Gastrocnemius medialis (tissue), 4 donors: Measurements from ENCODE around the gene PRUNE2. TPM values are rescaled to one million over a fixed set of nuclear protein-coding genes. Genes with fewer than 3 reads are reported as not detected.

Experiments
- ATAC-seq, 2 donors: fragments of 150-250 bp; one replicate each; pipeline ENCODE4 v1.9.1; 2016
- DNase-seq, 2 donors: peaks; one replicate each; pipeline ENCODE4 v3.0.0-alpha.2; 2019
- H3K27ac ChIP-seq, 4 donors: fragments of 200-600 bp; sonication (generic); 1 replicate in 1 of 4; 2 replicates in 3 of 4; pipeline ENCODE4 v1.5.1; 2016 to 2018; ENCODE audit warnings: mild to moderate bottlenecking in 2 of 4, moderate library complexity in 1 of 4
- H3K27me3 ChIP-seq, 3 donors: fragments of 200-600 bp; sonication (generic) in 2 of 3; 1 replicate in 1 of 3; 2 replicates in 2 of 3; pipeline versions ENCODE4 v1.5.1 to v1.6.0; 2016 to 2019; ENCODE audit warnings: mild to moderate bottlenecking in 1 of 3, moderate library complexity in 1 of 3
- H3K36me3 ChIP-seq, 2 donors: fragments of 200-600 bp; sonication (generic) in 1 of 2; one replicate each; pipeline ENCODE4 v1.5.1; 2017 to 2018
- H3K4me1 ChIP-seq, 2 donors: fragments of 200-600 bp; sonication (generic) in 1 of 2; one replicate each; pipeline ENCODE4 v1.5.1; 2016 to 2017; ENCODE audit warnings: mild to moderate bottlenecking in 2 of 2
- H3K4me3 ChIP-seq, 4 donors: fragments of 200-600 bp; sonication (generic) in 3 of 4; 1 replicate in 1 of 4; 2 replicates in 3 of 4; pipeline ENCODE4 v1.5.1; 2016 to 2019; ENCODE audit warnings: mild to moderate bottlenecking in 2 of 4
- H3K9me3 ChIP-seq, 3 donors: fragments of 200-600 bp; sonication (generic) in 2 of 3; 1 replicate in 1 of 3; 2 replicates in 2 of 3; pipeline ENCODE4 v1.5.1; 2016 to 2019
- CTCF ChIP-seq, 5 experiments: fragments of 450-650 bp in 3 of 5; fragments of 200-600 bp in 2 of 5; sonication (generic) in 2 of 5; IDR thresholded peaks in 4 of 5; conservative IDR thresholded peaks in 1 of 5; 1 replicate in 4 of 5; 2 replicates in 1 of 5; pipeline ENCODE4 v1.5.1; 2016 to 2019; ENCODE audit warnings: antibody characterized with exemption in 5 of 5, mild to moderate bottlenecking in 3 of 5, moderate library complexity in 3 of 5
- POLR2A ChIP-seq, 2 donors: fragments of 450-650 bp; IDR thresholded peaks; one replicate each; pipeline ENCODE4 v1.6.1; 2017; ENCODE audit warnings: antibody characterized with exemption in 2 of 2, mild to moderate bottlenecking in 2 of 2, moderate library complexity in 2 of 2
- in situ Hi-C, 4 donors: fragments of 200-750 bp; cut with MboI; loops; one replicate each; pipeline versions ENCODE4 v1.15.0 to v1.8.0; 2017; ENCODE audit warnings: low sequenced_read_pairs in 4 of 4
- intact Hi-C: fragments of 100-400 bp; cut with DNase I; formaldehyde crosslinking; loops from one replicate; pipeline ENCODE4 v1.15.1; 2023; ENCODE audit warnings: low total_unique reads
- total RNA-seq, 4 donors: library from RNA; depleted of rRNA; stranded (reverse); fragments of >200 nt; gene quantifications; one replicate each; pipeline versions ENCODE4 v1.1.0 to v1.2.3, GENCODE V29; 2016

The PRUNE2 gene
- total RNA-seq, 4 donors from 2014 or later = 1.6 to 43.5 (median 11.0) TPM

- TF ChIP-seq CTCF (IDR thresholded peaks at IDR 0.05 in 4 of 5, conservative IDR thresholded peaks at IDR 0.05 in 1 of 5) (no peak), POLR2A (IDR thresholded peaks at IDR 0.05) (no peak)
- intact Hi-C loops = no loop called here
- Histone ChIP-seq H3K4me1 (no peaks in the 10 kb centered on the region), H3K4me3 (no peak overlapping the region), H3K9me3 (no peaks in the 10 kb centered on the region), H3K27ac (no peak overlapping the region), H3K36me3 (no peaks in the 10 kb centered on the region), H3K27me3 (no peaks in the 10 kb centered on the region)
- DNase-seq (no peak), ATAC-seq (no peak)
- in situ Hi-C loops = no loop called here
Measured at GRCh38 chr9:76932757-76933156, 26.8 kb upstream of the PRUNE2 start.

DNA sequence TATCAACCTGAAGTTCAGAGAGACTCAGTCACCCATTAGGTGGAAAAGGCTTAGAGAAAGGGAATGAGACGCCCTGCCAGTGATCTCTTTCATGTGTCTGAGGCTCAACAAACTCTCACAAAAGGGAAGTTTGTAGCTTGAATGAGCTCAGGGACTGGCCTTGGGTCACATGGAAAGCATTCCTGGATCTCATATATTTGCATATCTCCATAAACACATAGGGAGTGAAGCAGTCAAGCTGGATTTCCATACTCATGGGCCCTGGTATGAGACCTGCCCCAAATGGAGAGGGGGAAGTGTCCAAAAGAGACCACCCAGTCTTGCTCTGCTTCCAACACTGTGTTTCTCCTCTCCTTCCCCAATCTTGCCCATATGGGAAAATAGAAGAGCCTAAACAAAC lies 26.4 kb upstream of the PRUNE2 start:
- Histone ChIP-seq H3K4me3 (no peak overlapping the region), H3K4me1 (no peaks in the 10 kb centered on the region), H3K9me3 (no peaks in the 10 kb centered on the region), H3K27me3 (no peaks in the 10 kb centered on the region), H3K36me3 (no peaks in the 10 kb centered on the region), H3K27ac (no peak overlapping the region)
- TF ChIP-seq CTCF (IDR thresholded peaks at IDR 0.05 in 4 of 5, conservative IDR thresholded peaks at IDR 0.05 in 1 of 5) (no peak), POLR2A (IDR thresholded peaks at IDR 0.05) (no peak)
- ATAC-seq = no peak
- DNase-seq = no peak
- in situ Hi-C loops = no loop called here
- intact Hi-C loops = no loop called here

DNA sequence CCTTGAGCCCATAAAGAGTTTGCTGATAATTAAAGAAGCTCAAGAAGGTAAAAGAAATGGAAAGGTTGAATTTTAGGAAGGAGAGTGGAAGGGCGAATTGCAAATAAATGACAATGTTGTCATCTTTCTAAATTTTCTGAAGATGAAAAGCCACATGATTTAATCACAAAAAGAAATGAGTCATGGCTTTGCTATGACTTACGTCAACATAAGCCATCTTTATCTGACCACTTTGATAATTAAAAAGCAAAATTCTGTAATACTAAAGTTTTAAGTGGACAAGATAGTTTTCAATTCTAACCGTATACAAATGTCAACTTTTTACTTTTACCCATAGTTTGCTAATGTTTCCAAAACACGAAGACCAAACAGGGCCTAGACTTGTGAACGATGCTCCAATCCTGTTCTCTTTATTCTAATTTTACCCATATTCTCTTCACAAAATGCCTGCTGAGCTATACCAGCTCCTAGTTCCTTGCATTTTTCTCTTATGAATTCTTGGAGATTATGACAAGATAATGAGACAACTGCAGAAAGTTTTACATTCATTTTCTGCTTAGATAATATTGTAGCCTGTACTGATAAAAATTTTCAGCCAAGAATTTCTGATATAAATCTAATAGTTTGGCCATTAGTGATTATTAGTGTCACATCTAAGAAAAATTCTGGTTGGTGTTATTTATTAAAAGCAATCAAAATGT lies 21.8 kb upstream of the PRUNE2 start:
- TF ChIP-seq CTCF (IDR thresholded peaks at IDR 0.05 in 4 of 5, conservative IDR thresholded peaks at IDR 0.05 in 1 of 5) (no peak), POLR2A (IDR thresholded peaks at IDR 0.05) (no peak)
- H3K27ac ChIP-seq = no peak overlapping the region
- intact Hi-C loops = no loop called here
- DNase-seq (no peak), ATAC-seq (no peak)
- no peaks in the 10 kb centered on the region for H3K4me1 ChIP-seq
- H3K9me3 ChIP-seq = no peaks in the 10 kb centered on the region
- H3K4me3 ChIP-seq = no peak overlapping the region
- in situ Hi-C loops = no loop called here
- no peaks in the 10 kb centered on the region for H3K27me3 ChIP-seq
- no peaks in the 10 kb centered on the region for H3K36me3 ChIP-seq

GRCh38 chr9:76926846-76927245 lies 20.9 kb upstream of the PRUNE2 start:
- in situ Hi-C loops = no loop called here
- H3K27ac ChIP-seq = no peak overlapping the region
- no peak for ATAC-seq

More at GRCh38 chr9:76926846-76927245, 20.9 kb upstream of the PRUNE2 start:
- H3K4me3 ChIP-seq = no peak overlapping the region
- intact Hi-C loops = no loop called here
- H3K9me3 ChIP-seq = no peaks in the 10 kb centered on the region
- no peak for TF ChIP-seq CTCF (IDR thresholded peaks at IDR 0.05 in 4 of 5, conservative IDR thresholded peaks at IDR 0.05 in 1 of 5)
- no peak for TF ChIP-seq POLR2A (IDR thresholded peaks at IDR 0.05)
- no peaks in the 10 kb centered on the region for H3K36me3 ChIP-seq
- no peaks in the 10 kb centered on the region for H3K4me1 ChIP-seq
- no peaks in the 10 kb centered on the region for H3K27me3 ChIP-seq
- DNase-seq = no peak
